ENCODE results near the gene PRKAG3.

Gene PRKAG3

DNA sequence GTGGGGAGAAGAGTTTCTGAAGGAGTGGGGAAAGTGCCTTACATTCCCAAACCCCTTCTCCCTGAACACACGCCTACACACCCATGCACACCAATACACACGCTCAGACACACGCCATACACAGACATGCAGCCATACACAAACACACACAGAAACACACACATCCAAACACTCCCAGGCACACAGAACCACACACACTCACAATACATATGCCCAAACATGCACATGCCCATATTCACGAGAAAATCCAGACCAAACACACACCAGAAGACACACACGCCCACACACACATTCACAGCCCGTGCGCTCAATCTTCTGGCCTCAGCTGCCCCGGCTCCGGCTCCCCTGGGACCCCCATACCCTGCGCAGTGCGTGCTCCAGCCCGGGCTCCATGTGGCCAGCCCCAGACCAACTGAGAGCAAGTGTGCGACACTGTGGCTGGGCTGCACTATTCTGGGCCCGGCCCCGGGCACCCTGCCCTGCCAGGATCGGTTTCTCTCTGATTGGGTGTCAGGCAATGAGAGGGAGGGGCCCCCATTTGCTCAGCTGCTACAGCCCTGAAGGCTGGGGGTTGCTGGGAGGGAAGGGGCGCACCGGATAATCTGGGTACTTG lies at the start of gene PRKAG3:
Gene PRKAG3 (minus strand): TSS at position 426 of the 613 bp plus-strand sequence.
- DNase-seq (ENCODE audit: low read depth, low spot score) = no peak

DNA sequence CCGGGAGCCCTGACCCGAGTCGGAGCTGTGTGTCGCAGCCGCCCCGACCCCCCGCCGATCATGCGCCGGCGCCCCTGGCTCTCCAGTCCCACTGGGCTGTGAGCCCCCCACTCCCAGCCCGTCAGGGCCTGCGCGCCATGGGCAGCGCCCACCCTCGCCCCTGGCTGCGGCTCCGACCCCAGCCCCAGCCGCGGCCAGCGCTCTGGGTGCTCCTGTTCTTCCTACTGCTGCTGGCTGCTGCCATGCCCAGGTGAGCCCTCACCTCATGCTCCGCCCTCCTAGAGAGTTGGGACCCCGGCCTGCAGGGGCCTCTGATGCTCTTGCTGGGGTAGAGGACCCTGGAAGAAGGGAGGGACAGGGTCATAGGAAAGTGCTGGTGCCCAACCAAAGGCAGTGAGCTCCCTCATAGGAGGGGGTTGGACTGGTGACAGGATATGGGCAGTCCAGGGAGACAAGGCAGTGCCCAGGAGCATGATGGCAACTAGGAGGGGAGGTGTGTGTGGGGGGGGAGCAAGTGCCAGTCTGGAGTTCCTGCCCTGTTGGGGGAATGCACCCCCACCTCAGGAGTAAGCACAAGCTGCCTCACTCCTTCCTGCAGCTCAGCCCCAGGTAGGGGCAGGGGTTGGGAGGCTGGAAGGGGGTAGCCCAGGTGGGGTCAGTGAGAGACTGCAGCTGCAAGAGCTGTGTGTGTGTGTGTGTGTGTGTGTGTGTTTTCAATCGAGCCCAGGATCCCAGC lies 49.4 kb upstream of the PRKAG3 start:
- DNase-seq (ENCODE audit: low read depth, low spot score) = no peak

DNA sequence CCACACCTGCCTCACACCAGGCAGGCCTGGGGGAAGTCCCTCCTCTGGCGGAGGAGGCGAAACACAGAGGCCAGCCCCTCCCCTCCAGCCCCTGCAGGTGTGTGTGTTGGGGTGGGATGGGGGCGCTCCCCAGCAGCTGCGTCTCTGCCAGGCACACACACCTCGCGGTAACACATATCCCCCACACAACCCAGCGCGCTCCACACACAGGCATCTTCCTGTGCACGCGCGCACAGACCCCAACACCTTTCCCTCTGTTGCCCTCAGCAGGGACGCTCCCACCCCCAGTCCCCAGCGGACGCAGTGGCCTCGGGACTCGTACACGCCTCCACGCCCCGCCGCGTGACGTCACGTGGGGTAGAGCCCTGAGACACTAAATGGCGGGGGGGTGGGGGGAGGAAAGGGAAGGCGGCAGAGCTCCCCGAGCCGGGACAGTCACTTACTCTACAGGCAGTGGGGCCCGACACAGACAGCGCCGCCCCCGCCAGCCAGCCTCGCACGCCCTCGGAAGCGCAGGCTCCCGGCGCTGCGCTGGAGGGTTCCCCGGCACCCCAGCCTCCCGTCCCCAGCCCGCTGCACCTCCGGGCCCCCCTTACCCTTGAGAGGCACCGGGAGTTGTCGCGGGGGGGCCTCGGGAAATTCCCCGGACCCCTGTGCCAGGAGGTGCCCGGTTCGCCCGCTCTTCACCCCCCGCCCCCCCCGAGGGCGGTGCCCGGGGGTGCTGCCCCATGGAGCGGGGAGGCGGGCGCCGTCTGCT lies 48.7 kb upstream of the PRKAG3 start, which contains the start of gene WNT10A:
Gene WNT10A (plus strand): TSS at position 751 of the 757 bp plus-strand sequence. CDS start 144 bp downstream, outside the sequence.
- DNase-seq (ENCODE audit: low read depth, low spot score) = no peak

DNA sequence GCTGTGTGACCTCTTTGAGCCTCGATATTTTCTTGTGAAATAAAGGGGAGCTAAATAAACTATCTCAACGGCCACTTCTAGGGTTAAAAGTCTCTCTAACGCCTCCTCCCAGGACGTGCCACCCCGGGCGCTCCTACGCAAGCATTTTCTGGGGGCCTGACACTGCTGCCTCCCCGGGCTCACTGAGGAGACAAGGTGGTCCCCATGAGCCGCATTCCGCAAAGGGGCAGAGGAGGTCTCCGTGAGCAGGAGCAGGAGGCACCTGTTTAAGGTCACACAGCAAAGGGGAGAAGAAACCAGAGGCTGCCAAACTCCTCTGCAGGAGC lies 48.1 kb upstream of the PRKAG3 start:
- DNase-seq (ENCODE audit: low read depth, low spot score) = no peak

DNA sequence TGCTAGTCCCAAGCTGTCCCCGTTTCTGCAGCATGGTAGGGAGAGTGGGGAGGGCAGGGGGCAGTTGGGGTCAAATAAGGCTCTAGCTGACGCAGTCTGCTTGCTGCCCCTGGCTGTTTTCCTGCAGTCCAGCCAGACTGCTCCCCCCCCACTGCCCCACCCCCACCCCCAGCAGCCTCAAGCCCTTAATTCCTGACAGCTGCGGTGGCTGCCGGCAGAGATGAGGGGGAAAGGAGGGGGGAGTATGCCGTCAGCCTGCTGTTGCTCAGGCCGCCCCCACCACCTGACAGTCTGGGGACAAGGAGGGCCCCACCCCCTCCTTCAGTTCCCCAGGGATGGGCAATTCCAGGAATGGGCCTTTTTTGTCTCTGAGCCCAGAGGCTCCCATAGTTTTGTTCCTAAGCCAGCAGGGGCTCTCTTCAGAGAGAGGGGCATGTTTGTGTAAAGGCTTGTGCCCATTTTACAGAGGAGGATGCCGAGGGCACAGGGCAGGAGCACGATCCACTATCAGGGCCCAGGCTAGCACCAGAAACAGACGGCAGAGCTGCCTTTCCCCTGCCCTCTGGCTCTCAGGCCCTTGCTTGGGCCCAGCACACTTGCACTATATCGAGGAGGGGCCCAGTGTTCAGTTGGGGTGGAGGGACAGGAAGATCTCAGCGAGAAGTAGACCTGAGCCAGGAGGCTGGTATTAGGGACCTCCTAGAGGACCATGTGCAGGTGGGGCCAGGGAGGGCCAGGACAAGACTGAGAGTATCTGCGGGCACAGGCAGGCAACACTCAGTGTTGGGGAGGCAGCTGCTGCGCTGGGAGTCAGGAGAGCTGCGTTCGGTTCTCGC lies 47.5 kb upstream of the PRKAG3 start:
- DNase-seq (ENCODE audit: low read depth, low spot score) = no peak

DNA sequence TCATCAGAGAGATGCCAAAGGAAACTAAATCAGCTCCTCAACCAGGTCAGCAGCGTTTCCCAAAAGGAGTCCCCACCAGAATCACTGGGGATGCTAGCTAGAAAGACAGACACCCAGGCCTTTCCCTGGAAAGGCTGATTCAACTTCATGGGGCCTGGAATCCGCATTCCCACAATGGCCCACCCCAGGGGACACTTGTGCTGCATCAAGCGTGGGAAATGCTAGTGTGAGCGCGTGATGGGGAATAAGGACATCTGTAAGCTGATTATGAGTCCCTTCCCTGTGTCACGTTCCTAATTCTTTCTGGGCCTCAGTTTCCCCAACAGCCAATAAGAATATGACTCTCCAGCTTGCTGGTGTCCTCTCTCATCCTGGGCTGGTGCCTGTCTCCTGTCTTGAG lies 46.9 kb upstream of the PRKAG3 start:
- DNase-seq (ENCODE audit: low read depth, low spot score) = no peak

DNA sequence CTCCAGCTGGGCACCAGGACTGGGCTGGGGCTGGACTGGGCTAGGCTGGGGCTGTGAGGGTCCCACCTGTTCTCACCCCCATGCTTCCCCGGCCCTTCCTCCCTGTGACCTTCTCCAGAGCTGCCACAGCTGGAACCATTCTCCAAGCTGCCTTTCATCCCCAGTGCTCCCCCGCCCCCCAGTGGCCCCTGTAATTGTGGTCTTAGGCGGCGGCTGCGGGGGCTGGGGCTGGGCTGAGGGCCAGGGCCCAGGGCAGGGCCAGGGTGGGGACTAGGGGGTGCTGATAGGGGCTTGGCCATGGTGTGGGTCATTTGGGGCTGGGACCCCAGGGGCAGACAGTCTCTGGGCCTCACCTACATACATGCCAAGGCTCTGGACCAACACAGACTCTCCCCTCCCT lies 46.3 kb upstream of the PRKAG3 start:
- DNase-seq (ENCODE audit: low read depth, low spot score) = no peak

DNA sequence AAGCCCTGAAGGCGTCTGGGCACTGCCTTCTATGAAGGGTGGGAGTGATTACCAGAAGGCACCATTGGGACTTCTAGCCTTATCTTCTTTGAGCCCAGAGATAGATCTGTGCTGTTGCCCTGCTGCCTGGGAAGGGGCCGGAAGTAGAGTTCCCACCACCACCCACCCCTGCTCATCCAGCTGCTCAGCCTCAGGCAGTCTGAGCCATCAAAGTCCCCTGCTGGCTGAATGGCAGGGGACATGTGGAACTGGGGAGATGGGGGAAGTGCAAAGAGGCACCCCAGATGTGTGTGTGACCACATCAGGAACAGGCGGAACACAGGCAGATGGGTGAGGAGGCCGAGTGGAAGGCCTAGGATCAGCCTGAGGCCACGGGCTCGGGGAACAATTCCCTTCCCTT lies 45.7 kb upstream of the PRKAG3 start:
- DNase-seq (ENCODE audit: low read depth, low spot score) = no peak

DNA sequence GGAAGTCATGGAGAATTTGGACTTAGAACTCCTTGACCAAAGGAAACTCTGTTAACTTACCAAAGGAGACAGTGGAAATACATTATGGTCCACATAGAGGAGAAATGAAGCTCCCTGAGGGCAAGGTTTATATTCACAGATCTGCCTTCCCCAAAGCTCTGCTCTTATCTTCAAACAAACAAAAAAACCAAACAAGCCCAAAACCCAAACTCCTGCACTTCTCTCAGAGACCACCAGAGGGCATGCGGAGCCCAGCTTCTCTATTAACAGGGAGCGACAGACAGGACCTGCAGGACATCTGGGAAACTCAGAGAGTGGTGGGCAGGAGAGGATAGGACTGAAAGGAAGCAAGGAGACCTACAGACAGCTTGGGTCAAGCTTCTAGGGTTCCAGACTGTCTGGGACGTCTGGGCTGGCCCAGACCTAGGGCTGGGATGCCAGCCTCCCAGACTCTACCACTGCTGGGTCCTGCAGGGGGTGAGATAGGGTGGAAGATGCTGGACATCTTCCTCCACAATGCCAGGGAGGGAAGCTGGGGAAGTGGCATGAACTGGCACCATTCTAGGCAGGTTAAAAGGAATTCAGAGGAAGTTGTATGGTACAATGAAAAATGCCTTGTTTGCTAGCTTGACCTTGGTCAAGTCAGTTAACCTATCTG lies 45.1 kb upstream of the PRKAG3 start:
- peak; percentile 39 for DNase-seq (ENCODE audit: low read depth, low spot score)

DNA sequence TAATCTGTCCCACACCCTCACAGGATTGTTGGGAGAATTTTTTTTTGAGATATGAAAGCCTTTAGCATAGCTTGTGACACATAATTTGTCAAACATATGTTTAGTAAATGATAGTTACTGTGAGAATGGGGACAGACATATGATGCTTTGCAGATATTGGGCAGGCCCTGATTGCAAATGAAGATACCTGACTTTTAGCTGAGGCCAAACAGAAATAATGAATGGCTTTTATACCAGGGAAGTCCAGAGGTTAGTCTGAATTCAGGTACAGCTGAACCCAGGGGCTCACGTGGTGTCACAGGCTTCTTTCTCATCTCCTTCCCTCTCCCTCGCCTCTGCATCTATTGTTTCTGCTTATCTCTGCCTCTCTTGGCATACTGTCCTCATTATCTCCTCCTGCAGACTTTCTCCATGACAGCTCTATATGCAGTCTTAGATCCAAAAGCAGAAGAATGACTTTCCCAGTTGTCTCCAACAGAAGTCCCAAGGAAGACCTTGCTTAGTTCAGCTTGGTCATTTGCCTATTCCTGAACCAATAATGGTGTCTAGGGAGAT lies 44.2 kb upstream of the PRKAG3 start:
- DNase-seq (ENCODE audit: low read depth, low spot score) = no peak

DNA sequence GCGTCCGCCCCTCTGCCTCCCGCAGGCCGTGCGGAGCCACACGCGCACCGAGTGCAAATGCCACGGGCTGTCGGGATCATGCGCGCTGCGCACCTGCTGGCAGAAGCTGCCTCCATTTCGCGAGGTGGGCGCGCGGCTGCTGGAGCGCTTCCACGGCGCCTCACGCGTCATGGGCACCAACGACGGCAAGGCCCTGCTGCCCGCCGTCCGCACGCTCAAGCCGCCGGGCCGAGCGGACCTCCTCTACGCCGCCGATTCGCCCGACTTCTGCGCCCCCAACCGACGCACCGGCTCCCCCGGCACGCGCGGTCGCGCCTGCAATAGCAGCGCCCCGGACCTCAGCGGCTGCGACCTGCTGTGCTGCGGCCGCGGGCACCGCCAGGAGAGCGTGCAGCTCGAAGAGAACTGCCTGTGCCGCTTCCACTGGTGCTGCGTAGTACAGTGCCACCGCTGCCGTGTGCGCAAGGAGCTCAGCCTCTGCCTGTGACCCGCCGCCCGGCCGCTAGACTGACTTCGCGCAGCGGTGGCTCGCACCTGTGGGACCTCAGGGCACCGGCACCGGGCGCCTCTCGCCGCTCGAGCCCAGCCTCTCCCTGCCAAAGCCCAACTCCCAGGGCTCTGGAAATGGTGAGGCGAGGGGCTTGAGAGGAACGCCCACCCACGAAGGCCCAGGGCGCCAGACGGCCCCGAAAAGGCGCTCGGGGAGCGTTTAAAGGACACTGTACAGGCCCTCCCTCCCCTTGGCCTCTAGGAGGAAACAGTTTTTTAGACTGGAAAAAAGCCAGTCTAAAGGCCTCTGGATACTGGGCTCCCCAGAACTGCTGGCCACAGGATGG lies 42.0 kb upstream of the PRKAG3 start:
- DNase-seq (ENCODE audit: low read depth, low spot score) = no peak

DNA sequence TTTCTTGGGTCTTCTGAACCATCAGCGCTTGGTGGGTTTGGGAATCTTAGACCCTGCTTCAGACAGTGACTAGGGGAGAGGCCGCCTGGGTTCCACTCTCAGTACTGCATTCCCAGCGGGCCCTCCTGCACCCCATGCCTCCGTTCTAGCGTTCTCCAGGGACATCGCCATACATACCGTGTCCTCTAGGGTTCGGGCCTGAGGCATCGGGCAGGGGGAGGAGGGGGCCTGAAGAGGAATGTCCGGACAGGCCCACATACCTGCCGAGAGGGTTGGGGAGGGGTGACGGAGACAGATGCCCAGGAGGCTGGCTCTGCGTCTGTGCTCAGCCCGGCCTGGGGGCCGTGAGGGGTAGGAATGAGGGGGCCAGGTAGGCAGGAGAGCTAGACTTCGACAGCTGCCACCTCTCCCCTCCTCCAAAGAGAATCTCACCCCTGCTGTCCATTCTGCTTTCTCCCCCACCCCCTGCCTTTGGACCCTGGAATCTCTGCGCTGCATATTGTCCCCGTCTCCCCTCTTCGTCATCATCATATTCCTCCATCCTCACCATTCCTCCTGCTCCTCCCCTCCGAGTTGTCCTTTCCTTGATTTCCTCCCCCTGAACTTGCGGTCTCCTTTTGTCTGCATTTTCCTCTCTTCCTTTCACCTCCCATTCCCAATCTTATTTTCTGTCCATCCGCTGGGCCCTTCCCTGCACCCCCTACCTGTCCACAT lies 41.2 kb upstream of the PRKAG3 start:
- no peak for DNase-seq (ENCODE audit: low read depth, low spot score)

DNA sequence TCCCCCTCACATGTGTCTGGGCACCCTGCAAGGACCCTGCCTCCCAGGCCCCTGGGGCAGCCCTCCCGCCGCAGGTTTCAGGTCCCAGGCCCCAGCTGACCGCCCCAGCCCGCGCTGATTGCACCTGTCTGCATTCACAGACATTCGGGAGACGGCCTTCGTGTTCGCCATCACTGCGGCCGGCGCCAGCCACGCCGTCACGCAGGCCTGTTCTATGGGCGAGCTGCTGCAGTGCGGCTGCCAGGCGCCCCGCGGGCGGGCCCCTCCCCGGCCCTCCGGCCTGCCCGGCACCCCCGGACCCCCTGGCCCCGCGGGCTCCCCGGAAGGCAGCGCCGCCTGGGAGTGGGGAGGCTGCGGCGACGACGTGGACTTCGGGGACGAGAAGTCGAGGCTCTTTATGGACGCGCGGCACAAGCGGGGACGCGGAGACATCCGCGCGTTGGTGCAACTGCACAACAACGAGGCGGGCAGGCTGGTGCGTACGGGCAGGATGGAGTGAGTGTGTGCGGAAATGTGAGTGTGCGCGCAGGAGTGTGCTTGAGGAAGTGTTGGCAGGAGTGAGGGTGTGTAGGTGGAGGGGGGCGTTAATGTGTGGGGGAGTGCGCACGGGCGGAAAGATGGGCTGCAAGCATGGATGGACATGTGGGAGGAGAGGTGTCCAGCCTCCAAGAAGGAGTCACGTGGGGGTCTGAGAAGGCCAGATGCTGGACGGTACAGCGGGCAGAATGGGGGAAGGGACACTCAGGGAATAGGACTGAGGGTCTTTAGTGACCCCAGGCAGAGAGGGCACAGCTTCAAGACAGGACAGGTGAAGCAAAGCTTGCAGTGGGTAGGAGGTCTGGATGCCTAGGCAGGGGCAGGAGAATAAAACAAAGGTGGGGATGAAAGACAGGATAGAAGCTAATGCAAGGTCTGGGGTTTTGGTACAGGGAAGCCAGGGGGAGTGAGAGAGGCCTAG lies 40.0 kb upstream of the PRKAG3 start:
- no peak for DNase-seq (ENCODE audit: low read depth, low spot score)

DNA sequence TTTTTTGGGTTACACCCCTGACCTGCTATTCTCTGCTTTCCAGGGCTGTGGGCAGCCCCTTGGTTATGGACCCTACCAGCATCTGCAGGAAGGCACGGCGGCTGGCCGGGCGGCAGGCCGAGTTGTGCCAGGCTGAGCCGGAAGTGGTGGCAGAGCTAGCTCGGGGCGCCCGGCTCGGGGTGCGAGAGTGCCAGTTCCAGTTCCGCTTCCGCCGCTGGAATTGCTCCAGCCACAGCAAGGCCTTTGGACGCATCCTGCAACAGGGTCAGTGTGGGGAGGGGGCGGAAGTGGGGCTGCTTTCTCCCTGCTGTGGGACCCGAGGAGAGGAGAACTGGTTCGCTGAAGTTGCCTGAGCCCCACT lies 39.4 kb upstream of the PRKAG3 start:
- no peak for DNase-seq (ENCODE audit: low read depth, low spot score)

DNA sequence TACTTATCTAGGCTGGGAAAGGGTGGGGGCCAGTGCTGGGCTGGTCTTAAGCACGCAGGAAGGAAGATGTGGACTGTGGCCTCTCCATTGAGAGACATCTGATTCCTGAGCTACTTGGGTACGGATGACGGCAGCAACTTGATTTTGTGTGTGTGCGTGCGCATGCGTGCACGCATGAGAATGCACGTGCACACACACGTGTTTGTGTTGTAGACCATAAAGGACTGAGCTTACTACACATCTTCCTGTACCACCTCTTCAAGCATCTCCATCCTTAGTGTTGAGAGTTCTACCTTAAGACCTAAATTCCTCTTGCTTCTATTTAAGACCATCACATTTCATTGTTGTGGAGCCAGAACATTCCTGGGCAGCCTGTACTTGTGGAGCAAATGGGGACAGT lies 37.5 kb upstream of the PRKAG3 start:
- no peak for DNase-seq (ENCODE audit: low read depth, low spot score)

DNA sequence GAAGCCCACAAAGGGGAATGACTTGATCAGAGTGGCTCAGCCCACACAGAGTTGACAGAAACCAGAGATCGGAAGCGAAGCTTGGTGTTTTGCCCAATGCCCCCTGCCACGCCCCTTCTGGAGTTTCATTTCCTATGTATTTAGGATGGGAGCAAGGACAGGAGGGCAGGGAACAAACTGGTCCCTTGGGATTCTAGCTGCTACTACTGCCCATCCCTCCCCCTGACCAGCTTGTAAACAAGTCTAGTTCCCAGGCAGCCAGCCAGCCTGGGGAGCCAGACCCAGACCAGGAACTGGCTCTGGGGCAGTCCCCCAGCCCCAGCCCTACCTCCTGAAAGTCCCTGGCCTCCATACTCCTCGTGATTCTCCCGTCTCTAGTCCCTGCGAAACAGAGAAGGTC lies 36.3 kb upstream of the PRKAG3 start:
- DNase-seq (ENCODE audit: low read depth, low spot score) = no peak

DNA sequence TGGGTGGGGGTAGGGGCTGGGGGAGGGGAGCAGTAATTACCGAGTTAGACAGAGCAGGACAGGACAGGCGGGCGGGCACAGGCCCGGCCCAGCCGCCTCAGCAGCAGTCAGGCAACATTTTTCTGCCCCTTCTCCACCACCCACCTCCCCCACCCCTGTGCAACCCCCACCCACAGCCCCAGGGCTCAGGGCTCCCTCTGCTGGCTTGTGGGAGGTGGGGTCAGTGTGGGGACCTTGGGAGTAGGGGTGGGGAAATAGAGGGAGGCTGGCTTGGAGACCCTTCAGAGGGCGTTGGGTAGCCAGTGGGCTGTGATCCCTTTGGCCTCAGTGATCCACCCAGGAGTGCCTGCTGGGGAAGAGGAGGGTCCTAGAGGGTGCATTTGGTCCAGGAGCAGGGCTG lies 34.4 kb upstream of the PRKAG3 start:
- DNase-seq (ENCODE audit: low read depth, low spot score) = no peak

DNA sequence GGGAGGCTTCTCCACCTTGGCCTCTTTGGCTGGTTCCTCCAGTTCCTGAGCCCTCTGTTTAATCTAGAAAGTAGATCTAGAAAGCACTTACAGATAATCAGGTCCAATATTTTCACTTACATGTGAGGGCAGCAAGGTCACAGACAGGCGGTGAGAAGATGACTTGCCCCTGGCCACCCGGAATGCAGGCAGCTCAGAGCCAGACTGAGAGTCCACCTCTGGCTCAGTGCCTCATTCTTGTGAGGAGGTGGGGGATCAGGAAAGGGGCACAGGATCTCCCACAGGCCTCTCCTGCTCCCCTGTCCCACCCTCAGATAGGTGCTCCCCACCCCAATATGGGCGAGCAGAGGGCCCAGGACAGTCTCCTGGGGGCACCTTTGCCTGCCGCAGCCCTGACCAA lies 33.8 kb upstream of the PRKAG3 start:
- no peak for DNase-seq (ENCODE audit: low read depth, low spot score)

Data from smooth muscle cell of the brain vasculature (primary cell).